GM18951 (cell line): ENCODE results near the gene TBCB.

Experiments used
- POLR2A ChIP-seq: IDR thresholded peaks from 4 replicates; pipeline ENCODE4 v1.6.1; 2011; ENCODE audit warnings: mild to moderate bottlenecking; ENCODE audit not compliant: insufficient read length, insufficient read depth; ENCODE audit errors: extremely low read depth
- in situ Hi-C: fragments of 300-500 bp; cut with MboI; formaldehyde crosslinking; loops from one replicate; pipeline ENCODE4 v1.12.0; 2022; ENCODE audit warnings: low sequenced_read_pairs, mixed read lengths, inconsistent platforms; ENCODE audit not compliant: unreplicated experiment

The TBCB gene

DNA sequence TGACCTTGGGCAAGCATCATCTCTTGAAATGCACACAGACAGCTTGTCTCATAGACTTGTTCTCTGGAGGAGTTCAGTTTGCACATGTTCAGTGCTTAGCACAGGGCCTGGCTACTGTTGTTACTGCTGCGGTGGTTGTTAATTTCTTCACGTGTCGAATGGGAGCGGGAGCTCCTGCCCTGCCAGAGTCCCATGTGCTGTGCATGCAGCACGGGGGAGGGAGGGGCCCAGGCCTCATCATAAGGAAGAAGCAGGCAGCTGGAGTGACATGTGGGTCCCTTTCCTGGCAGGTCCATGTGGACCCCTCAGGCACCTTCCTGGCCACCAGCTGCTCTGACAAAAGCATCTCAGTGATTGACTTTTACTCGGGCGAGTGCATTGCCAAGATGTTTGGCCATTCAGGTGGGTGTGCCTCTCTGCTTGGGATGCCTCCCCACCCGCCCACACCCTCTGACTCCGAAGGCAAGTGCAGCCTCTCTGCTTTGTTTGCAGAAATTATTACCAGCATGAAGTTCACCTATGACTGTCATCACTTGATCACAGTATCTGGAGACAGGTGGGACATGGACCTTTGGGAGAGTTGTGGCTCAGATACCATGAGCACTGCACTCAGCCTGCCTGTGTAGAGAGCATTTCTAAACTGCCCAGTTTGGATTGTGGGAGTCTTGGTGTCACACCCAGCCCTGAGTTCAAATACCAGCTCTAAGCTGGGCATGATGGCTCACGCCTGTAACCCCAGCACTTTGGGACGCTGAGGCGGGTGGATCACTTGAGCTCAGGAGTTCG, 24.2 kb upstream of the TBCB start:
- in situ Hi-C loops = no loop called here
- TF ChIP-seq POLR2A = no peak

DNA sequence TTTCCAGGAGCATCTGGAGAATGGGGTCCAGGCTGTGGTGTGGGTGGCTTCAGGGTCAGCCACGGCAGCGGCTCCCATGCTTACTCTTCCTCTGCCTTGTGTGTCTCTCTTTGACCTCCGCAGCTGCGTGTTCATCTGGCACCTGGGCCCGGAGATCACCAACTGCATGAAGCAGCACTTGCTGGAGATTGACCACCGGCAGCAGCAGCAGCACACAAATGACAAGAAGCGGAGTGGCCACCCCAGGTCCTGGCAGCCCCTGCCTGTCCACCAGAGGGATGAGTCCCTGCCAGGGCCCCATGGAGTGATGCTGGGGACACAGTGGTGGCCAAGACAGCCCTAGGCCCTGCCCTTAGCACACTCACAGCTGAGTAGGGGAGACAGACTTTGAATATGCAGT, 22.7 kb upstream of the TBCB start:
- no peak for TF ChIP-seq POLR2A
- in situ Hi-C loops = no loop called here

DNA sequence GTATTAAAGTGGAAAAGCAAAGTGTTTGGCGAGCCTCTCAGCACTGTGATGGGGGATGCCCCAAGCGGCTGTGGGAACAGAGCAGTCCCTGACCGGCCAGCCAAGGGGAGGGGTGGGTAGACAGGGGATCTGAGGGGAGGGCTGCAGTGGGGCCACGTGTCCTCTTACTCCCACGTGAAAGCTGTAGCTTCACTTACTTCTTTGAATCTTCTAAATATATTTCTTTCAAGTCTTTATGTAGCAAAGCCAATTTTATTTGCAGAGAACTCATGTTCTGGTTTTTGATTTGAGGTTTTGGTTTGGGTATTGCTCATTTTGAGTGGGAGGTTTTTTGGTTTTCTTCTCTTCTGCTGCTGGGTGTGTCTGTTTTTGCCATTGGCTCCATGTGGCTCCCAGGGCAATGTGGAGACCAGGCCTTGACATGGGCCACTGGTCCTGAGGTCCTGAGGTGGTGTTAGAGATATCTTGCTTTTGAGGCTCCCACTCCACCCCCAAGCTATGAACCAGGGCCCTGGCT, 22.1 kb upstream of the TBCB start:
- no peak for TF ChIP-seq POLR2A
- in situ Hi-C loops = no loop called here

DNA sequence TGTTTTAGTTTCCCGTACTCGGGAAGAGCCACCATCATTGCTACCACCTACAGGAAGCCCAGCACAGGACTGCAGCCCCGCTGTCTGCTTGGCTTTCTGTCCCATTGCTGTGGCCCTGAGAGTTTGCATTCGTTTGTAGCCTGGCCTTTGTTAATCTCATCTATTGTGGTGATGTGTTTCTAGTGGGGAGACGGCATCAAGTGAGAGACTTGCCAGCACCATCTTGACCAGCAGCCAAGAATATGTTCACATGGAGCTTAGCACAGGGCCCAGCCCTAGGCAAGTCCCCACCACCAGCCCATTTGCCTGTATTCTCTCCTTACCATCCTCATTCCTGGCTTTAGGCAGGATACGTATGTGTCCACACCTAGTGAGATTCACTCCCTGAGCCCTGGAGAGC, 21.6 kb upstream of the TBCB start:
- TF ChIP-seq POLR2A = no peak
- in situ Hi-C loops = no loop called here

DNA sequence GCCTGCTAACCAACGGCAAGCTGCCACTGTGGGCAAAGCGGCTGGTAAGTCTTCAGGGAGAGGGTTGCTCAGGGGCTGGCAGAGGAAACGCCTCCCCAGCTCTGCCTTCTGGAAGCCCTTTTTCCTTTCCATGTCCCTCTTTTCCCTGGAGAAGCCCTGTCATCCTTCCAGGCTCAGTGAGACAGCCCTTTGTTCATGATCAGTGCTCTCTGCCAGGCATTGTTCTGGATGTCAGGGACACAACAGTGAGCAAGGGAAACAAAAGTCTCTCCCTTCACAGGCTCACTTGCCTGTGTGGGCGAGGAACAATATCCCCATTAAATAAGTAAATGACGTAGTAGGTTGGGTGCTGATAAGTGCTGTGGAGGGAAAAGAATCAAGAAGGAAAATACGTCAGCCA, 18.2 kb upstream of the TBCB start:
- in situ Hi-C loops = no loop called here
- no peak for TF ChIP-seq POLR2A

GRCh38 chr19:36099166-36099785, 16.0 kb upstream of the TBCB start:
- TF ChIP-seq POLR2A = no peak
- in situ Hi-C loops = no loop called here

DNA sequence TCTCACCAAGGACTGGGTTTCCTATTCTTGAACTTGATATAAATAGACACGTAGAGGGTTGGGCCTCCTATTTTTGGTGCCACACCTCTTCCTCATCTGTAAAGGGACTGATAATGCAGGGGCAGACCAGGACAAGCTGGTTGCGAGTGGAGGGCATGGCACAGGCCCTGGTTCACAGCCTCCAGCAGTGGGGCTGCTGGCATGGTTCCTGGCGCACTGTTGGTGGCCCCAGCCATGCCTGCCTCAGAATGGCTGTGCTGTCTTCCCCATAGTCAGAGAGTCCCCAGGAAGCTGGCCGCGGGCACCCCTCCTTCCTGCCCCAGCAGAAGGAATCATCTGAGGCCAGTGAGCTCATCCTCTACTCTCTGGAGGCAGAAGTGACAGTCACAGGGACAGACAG, 14.8 kb upstream of the TBCB start:
- TF ChIP-seq POLR2A = no peak
- in situ Hi-C loops = no loop called here

GRCh38 chr19:36101550-36102327, 13.5 kb upstream of the TBCB start:
- in situ Hi-C loops = no loop called here
- TF ChIP-seq POLR2A = no peak

- TF ChIP-seq POLR2A = no peak
- in situ Hi-C loops = no loop called here
Observed at GRCh38 chr19:36103040-36103626, 12.1 kb upstream of the TBCB start.

DNA sequence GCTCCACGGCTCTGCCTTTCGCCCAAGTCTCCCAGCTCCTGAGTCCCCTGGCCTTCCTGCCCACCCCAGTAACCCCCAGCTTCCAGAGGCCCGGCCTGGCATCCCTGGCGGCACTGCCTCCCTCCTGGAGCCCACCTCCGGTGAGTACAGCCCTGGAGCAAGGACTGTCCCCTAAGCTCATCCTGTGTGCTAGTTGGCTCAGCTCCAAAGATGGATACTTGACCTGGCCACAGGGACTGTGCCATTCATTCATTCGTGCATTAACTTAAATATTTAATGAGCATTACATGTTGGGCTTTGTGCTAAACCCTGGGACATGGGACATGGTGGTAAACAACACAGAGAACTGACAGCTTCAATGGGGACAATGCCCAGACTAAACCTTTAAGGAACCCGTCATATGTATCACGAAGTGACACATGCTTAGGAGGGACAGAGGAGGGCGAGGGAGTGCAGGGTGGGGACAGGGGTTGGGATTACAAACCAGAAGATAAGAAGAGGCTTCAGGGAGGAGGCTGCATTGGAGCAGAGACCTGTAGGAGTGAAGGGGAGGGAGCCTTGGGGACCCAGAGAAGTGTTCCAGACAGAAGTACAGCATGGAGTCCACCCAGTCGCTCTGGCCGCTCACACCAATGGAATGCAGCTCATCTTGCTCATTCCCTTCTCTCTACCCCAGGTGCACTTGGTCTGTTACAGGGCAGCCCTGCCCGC, 11.3 kb upstream of the TBCB start:
- no peak for TF ChIP-seq POLR2A

GRCh38 chr19:36106441-36106840, 8.8 kb upstream of the TBCB start:
- in situ Hi-C loops = no loop called here
- no peak for TF ChIP-seq POLR2A

More for the DNA sequence above, 11.3 kb upstream of the TBCB start:
- in situ Hi-C loops = no loop called here

GRCh38 chr19:36106991-36107390, 8.3 kb upstream of the TBCB start:
- TF ChIP-seq POLR2A = no peak
- in situ Hi-C loops = no loop called here
